GM10847 (cell line): ENCODE measurements around the gene LDB2.

Source experiments
- POLR2A ChIP-seq: IDR thresholded peaks from 2 replicates; pipeline ENCODE4 v1.6.1; 2011; ENCODE audit not compliant: insufficient read length; ENCODE audit errors: extremely low read depth

LDB2 gene

GRCh38 chr4:16715482-16715881 is 183.0 kb downstream of the LDB2 start:
- TF ChIP-seq POLR2A, result no peak

DNA sequence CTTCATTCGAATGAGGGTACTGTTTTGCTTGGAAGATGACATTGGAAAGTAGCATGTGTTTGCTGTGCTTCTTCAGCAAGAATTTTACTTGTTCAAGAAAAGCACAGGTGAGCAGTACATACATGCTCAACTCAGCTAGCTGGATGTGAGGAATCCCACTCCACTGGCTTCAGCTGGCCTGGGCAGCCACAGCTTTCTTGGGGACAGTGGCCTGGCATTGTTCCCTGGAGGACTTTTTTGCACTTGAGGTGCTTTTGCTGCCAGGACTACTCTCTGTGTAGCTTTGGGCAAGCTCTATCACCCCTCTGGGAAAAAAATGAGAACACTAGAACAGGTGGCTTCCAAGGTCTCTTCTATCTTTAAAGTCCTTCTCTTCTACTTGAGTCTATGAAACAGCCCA is 184.3 kb downstream of the LDB2 start:
- TF ChIP-seq POLR2A, result no peak

DNA sequence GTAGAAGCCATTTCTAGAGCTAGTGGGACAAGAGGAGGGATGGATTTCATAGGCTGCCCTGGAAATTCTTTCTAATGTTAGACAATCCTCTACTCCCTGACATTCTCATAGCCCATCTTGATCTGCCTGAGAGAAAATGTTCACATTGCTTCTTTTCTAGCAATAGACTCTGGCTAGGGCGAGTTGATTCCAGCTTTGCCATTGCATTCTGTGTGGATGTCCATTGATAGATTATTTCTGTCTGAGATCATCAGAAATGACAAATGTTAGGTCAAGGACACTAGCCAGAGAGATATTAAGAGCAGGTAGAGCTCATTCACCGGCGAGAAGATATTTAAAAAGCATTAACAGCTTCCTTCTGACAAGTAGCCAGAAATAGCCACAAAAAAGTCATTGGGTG is 184.7 kb downstream of the LDB2 start:
- no peak for TF ChIP-seq POLR2A

GRCh38 chr4:16713271-16713670 is 185.2 kb downstream of the LDB2 start:
- TF ChIP-seq POLR2A, result no peak

- TF ChIP-seq POLR2A, result no peak
Observed at GRCh38 chr4:16710198-16710597, 188.2 kb downstream of the LDB2 start.

DNA sequence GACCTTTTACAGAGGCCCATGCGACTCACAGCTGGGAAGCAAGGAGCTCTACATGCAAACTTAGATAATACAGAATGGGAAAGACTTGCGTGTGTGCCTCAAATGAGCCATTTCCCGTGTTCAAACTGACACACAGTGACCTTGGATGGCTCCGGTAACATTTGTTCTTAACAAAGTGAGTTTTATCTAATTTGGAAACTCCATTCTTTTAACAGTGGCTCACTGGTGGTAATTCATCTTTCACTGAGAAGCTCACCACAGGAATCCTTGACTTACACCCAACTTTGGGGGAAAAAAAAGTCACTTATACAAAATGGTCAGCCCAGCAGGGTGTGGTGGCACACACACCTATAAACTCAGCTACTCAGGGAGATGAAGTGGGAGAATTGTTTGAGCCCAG is 190.6 kb downstream of the LDB2 start:
- no peak for TF ChIP-seq POLR2A

DNA sequence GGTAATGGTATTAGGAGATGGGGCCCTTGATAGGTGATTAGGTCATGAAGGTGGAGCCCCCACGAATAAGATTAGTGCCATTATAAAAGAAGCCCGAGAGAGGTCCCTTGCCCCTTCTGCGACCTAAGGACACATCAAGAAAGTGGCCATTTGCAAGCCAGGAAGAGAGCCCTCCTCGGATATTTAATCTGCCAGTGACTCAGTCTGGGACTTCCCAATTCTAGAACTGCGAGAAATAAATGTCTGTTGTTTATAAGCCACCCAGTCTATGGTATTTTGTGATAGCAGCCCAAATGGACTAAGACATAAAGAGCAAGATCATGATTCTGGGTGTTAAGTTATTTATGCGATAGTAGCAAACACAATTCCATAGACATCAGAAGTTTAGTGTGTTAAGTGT is 192.2 kb downstream of the LDB2 start:
- TF ChIP-seq POLR2A, result no peak

- no peak for TF ChIP-seq POLR2A
Observed at GRCh38 chr4:16705341-16705740, 193.1 kb downstream of the LDB2 start.

DNA sequence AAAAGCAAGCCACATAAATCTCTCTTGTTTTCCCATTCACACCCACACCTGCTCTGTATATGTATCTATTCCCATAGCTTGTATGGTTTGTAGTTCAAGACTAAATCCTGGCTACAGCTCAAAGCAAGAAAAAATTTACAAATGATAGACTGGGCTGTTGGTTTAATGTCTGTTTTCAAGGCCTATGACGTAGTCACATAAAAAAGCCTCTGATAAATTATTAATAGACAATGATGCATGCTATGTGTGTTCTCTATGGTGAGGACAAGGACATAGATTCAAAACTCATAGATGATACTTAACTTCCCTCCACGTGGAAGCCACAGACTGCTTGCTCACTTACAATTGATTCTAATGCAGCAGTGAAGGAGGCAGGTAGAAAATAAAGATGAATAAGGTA is 194.0 kb downstream of the LDB2 start:
- TF ChIP-seq POLR2A, result no peak

DNA sequence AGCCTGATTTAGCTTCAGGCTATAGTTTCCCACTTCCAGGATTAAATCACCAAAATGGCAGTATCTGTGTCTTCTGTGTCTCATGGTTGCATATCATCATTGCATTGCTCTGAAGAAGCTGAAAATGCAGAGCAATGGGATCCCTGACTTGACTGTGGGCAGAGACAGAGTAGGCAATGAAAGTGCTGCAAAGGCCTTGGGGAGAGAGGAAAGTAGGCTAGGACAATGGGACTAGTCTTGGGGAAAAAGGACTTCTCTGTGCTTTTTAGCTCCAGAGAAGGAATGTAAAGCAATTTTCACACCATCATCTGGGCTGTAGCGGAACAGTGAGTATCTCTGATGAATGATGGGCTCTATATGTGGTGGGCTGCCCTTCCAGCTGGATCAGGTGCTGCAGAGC is 202.5 kb downstream of the LDB2 start:
- TF ChIP-seq POLR2A, result no peak

DNA sequence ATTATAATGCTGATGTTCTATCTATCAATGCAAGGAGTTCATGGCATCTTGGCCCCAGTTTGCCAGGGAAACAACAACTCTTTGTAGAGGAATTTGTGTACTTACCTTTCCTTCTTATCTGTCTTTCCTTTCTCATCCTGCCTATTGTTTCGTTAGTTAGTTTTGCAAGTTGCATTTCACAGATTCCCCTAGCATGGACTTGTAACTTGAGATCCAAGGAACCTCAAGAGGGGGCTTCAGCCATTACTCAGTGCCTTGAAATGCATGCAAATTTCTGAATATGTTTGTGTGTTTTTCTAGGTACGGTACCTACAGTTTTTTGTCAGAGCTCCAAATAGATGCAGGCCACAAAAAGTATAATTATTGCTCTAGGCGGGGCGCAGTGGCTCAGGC is 203.6 kb downstream of the LDB2 start:
- no peak for TF ChIP-seq POLR2A

GRCh38 chr4:16694173-16694883 is 204.1 kb downstream of the LDB2 start:
- TF ChIP-seq POLR2A, result no peak

DNA sequence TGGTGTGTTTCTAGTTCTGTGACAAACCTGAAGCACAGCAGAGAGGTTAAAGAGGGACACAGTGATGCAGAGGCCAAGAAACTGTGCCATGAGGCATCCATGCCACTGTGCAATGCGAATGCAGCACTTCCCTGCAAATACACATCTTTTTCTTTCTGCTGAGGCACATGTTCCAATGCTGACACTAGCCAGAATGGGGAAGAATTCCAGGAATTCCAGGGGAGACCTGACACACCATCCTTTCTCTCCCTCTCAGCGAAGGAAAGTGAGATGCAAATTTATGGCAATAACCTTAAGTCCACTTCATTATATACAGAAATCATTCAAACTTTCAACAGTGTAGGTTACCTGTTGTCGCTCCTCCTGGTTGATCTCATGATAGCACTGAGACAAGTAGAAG is 204.8 kb downstream of the LDB2 start:
- TF ChIP-seq POLR2A, result no peak

GRCh38 chr4:16692961-16693506 is 205.4 kb downstream of the LDB2 start:
- TF ChIP-seq POLR2A, result no peak

DNA sequence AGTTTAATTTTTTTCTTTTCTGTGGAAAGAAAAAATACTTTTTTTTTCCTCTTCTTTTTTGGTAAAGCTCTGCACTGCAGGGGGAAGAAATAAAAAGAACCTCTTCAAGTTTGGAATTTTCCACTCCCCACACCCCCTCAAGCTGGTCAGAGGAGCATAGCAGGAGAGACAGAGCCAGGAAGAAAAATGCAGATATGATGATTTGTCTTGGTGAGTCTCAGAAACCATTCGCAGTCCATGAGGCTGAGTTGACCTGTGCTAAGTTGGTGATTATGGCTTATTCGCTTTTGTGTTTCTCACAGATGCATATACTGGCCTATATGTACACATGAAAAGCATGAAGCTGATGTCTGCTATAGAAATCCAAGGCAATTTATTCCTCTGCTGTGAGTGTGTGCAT is 205.9 kb downstream of the LDB2 start:
- no peak for TF ChIP-seq POLR2A

DNA sequence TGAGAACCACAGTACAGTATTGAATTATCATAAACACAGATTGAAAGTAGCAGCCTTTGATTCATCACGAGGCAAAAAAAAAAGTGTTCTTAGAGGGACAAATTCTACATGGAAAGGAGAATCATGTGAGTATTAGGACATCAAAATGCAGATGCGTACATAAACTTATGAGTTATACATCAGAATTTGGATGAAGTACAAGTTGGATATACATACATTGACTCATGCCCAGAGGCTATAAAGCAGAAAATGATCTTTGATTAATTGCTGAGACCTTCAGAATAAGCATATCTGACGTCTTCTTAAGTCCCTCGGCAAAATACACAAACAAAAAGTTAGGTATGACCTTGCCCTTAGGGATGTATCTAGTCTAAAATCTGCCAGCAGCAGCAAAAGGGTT is 206.4 kb downstream of the LDB2 start:
- TF ChIP-seq POLR2A, result no peak

GRCh38 chr4:16691450-16691849 is 207.0 kb downstream of the LDB2 start:
- no peak for TF ChIP-seq POLR2A
